OCI-LY7 (cell line): Measurements from ENCODE around the gene TXNDC17. TPM values are rescaled to one million over a fixed set of nuclear protein-coding genes. Genes with fewer than 3 reads are reported as not detected.

ENCODE experiments used
- BruUV-seq: library from RNA; stranded (reverse); fragments of 400-500 nt; replicated peaks from 2 replicates; lab custom pipeline; 2021; lab: Mats Ljungman, UMichigan
- CTCF ChIA-PET: fragments of 300-600 bp; sonication (Branson Sonifier 250); formaldehyde crosslinking; loops from one replicate; lab custom pipeline; 2022; ENCODE audit warnings: antibody characterized with exemption; ENCODE audit not compliant: unreplicated experiment; lab: Charles Lee
- POLR2A ChIA-PET: fragments of 300-600 bp; sonication (Branson Sonifier 250); formaldehyde crosslinking; loops from one replicate; lab custom pipeline; 2022; ENCODE audit warnings: antibody characterized with exemption; lab: Charles Lee
- DNase-seq: peaks from one replicate; pipeline ENCODE4 v3.0.0-alpha.2; 2015; ENCODE audit warnings: low spot score
- H2AFZ ChIP-seq: fragments of 200-600 bp; sonication (generic), shearing (Covaris generic); 2 replicates; pipeline ENCODE4 v1.6.1; 2014; ENCODE audit warnings: mild to moderate bottlenecking, antibody characterized with exemption, low read length, moderate library complexity
- H3K27ac ChIP-seq: fragments of 200-600 bp; sonication (generic); 2 replicates; pipeline ENCODE4 v1.5.1; 2014; ENCODE audit warnings: mixed run types, low read depth, mild to moderate bottlenecking, moderate library complexity, low read length, inconsistent platforms; ENCODE audit not compliant: poor library complexity, severe bottlenecking
- H3K36me3 ChIP-seq: fragments of 200-600 bp; sonication (generic); 2 replicates; pipeline ENCODE4 v1.6.1; 2014; ENCODE audit warnings: mild to moderate bottlenecking, antibody characterized with exemption, low read length, moderate library complexity, mixed read lengths; ENCODE audit not compliant: insufficient read depth
- H3K4me1 ChIP-seq: fragments of 200-600 bp; sonication (generic); 2 replicates; pipeline ENCODE4 v1.5.1; 2014; ENCODE audit warnings: mild to moderate bottlenecking, low read length; ENCODE audit not compliant: insufficient read depth, poor library complexity, severe bottlenecking
- H3K4me2 ChIP-seq: fragments of 200-600 bp; sonication (generic); 2 replicates; pipeline ENCODE4 v1.6.1; 2014; ENCODE audit warnings: mild to moderate bottlenecking, low read length
- H3K4me3 ChIP-seq: fragments of 200-600 bp; sonication (generic); 2 replicates; pipeline ENCODE4 v1.5.1; 2014; ENCODE audit warnings: mild to moderate bottlenecking, low read depth, low read length; ENCODE audit not compliant: poor library complexity, severe bottlenecking
- H3K79me2 ChIP-seq: fragments of 200-600 bp; sonication (generic); 2 replicates; pipeline ENCODE4 v1.6.1; 2016; ENCODE audit warnings: low read depth, mild to moderate bottlenecking, low read length, moderate library complexity, mixed read lengths; ENCODE audit not compliant: insufficient read depth
- H3K9me2 ChIP-seq: fragments of 200-600 bp; sonication (generic); 2 replicates; pipeline ENCODE4 v1.6.1; 2016; ENCODE audit warnings: mild to moderate bottlenecking, low read length, mixed read lengths; ENCODE audit not compliant: insufficient read depth
- H3K9me3 ChIP-seq: fragments of 200-600 bp; sonication (generic); 2 replicates; pipeline ENCODE4 v1.6.1; 2014; ENCODE audit warnings: mild to moderate bottlenecking, mixed run types, low read length, mixed read lengths
- H4K20me1 ChIP-seq: fragments of 200-600 bp; sonication (generic); 2 replicates; pipeline ENCODE4 v1.6.1; 2014; ENCODE audit warnings: mild to moderate bottlenecking, antibody characterized with exemption, low read length, moderate library complexity, mixed read lengths; ENCODE audit not compliant: insufficient read depth
- CTCF ChIP-seq: fragments of 200-600 bp; sonication (generic); conservative IDR thresholded peaks from 2 replicates; pipeline ENCODE4 v1.5.1; 2014; ENCODE audit warnings: mild to moderate bottlenecking, antibody characterized with exemption, low read length, moderate library complexity, mixed read lengths
- EZH2phosphoT487 ChIP-seq: fragments of 200-600 bp; sonication (generic); IDR thresholded peaks from 2 replicates; pipeline ENCODE4 v1.6.1; 2018; ENCODE audit warnings: low read depth, borderline replicate concordance, mild to moderate bottlenecking, mixed run types, antibody characterized with exemption, low read length, moderate library complexity, mixed read lengths
- intact Hi-C: fragments of 100-400 bp; cut with micrococcal nuclease; formaldehyde crosslinking; loops from one replicate; pipeline ENCODE4 v1.10.0; 2022; ENCODE audit not compliant: unreplicated experiment
- total RNA-seq, 2 experiments: library from RNA; depleted of rRNA in 1 of 2; stranded (reverse); fragments of >200 nt in 1 of 2; shearing (Covaris generic) in 1 of 2; gene quantifications; 2 replicates each; pipeline ENCODE4 v1.2.3, GENCODE V29; 2014 to 2022

The TXNDC17 gene
- total RNA-seq, 2 experiments from 2014 or later, result 63.7 to 81.4 TPM

- no TSS peak for BruUV-seq
- 0 out of 2 replicates have a peak, but pooled peaks cover 4% of the 10 kb centered on the region for H4K20me1 ChIP-seq
- ChIA-PET POLR2A (no interaction called here), CTCF (no interaction called here)
- H3K4me3 ChIP-seq, result no peak overlapping the region
- H3K4me2 ChIP-seq, result no peak overlapping the region
- intact Hi-C loops, result no loop called here
- no peaks in the 10 kb centered on the region for H3K79me2 ChIP-seq
- no peaks in the 10 kb centered on the region for H3K9me2 ChIP-seq
- no peaks in the 10 kb centered on the region for H3K9me3 ChIP-seq
- no peak for TF ChIP-seq EZH2phosphoT487
- no peak for TF ChIP-seq CTCF
- H2AFZ ChIP-seq, result no peak overlapping the region
- no peak for DNase-seq
- H3K36me3 ChIP-seq, result no peaks in the 10 kb centered on the region
- H3K4me1 ChIP-seq, result no peaks in the 10 kb centered on the region
- no peak overlapping the region for H3K27ac ChIP-seq
Measured at GRCh38 chr17:6677158-6677831, 36.4 kb downstream of the TXNDC17 start.

GRCh38 chr17:6677946-6678345 is 37.1 kb downstream of the TXNDC17 start:
- no peak for DNase-seq
- Histone ChIP-seq H3K36me3 (no peaks in the 10 kb centered on the region), H3K4me1 (no peaks in the 10 kb centered on the region), H4K20me1 (0 out of 2 replicates have a peak, but pooled peaks cover 4% of the 10 kb centered on the region), H3K9me2 (no peaks in the 10 kb centered on the region), H3K79me2 (no peaks in the 10 kb centered on the region), H2AFZ (no peak overlapping the region), H3K9me3 (no peaks in the 10 kb centered on the region), H3K4me3 (no peak overlapping the region), H3K4me2 (no peak overlapping the region), H3K27ac (no peak overlapping the region)
- no peak for TF ChIP-seq EZH2phosphoT487
- no peak for TF ChIP-seq CTCF
- no TSS peak for BruUV-seq
- CTCF ChIA-PET, result no interaction called here
- intact Hi-C loops, result no loop called here
- POLR2A ChIA-PET, result no interaction called here

- Histone ChIP-seq H3K4me3 (no peak overlapping the region), H2AFZ (no peak overlapping the region), H3K9me2 (no peaks in the 10 kb centered on the region), H3K27ac (no peak overlapping the region), H4K20me1 (0 out of 2 replicates have a peak, but pooled peaks cover 4% of the 10 kb centered on the region), H3K4me2 (no peak overlapping the region), H3K36me3 (no peaks in the 10 kb centered on the region), H3K4me1 (no peaks in the 10 kb centered on the region), H3K9me3 (no peaks in the 10 kb centered on the region), H3K79me2 (no peaks in the 10 kb centered on the region)
- DNase-seq, result no peak
- TF ChIP-seq EZH2phosphoT487 (no peak), CTCF (no peak)
- intact Hi-C loops, result no loop called here
- no TSS peak for BruUV-seq
- ChIA-PET CTCF (no interaction called here), POLR2A (no interaction called here)
Measured at GRCh38 chr17:6679241-6679640, 38.4 kb downstream of the TXNDC17 start.
